ENCODE data around the gene HHAT. TPM values are rescaled to one million over a fixed set of nuclear protein-coding genes. Genes with fewer than 3 reads are reported as not detected.

HHAT gene
- total RNA-seq, 1 donor from 2014 or later = 5.3 TPM

DNA sequence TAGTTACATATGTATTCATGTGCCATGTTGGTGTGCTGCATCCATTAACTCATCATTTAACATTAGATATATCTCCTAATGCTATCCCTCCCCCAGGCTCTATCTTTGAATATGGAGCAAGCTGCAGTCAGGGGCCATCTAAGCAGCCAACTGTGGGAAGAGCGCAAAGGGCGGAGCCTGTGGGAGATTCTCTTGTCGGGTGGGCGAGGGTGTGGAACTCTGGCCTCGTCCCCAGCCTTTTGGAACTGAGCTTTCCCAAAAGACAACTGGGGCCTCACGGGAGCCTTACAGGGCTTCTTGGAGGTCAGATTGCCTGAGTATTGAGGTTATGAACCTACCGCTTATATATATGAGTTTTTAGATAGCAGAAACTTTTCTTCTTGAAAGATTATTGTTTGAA is 117.2 kb downstream of the HHAT start:
- H3K4me3 ChIP-seq = no peak overlapping the region
- H3K27ac ChIP-seq = no peak overlapping the region
- no peaks in the 10 kb centered on the region for H3K9me3 ChIP-seq
- intact Hi-C loops (cut with DNase I) = no loop called here
- ATAC-seq (no peak), DNase-seq (no peak)
- H3K27me3 ChIP-seq (ENCODE audit: low read depth) = no peaks in the 10 kb centered on the region
- H3K36me3 ChIP-seq = no peaks in the 10 kb centered on the region
- H3K4me1 ChIP-seq = no peaks in the 10 kb centered on the region
- TF ChIP-seq, protein P1, sequence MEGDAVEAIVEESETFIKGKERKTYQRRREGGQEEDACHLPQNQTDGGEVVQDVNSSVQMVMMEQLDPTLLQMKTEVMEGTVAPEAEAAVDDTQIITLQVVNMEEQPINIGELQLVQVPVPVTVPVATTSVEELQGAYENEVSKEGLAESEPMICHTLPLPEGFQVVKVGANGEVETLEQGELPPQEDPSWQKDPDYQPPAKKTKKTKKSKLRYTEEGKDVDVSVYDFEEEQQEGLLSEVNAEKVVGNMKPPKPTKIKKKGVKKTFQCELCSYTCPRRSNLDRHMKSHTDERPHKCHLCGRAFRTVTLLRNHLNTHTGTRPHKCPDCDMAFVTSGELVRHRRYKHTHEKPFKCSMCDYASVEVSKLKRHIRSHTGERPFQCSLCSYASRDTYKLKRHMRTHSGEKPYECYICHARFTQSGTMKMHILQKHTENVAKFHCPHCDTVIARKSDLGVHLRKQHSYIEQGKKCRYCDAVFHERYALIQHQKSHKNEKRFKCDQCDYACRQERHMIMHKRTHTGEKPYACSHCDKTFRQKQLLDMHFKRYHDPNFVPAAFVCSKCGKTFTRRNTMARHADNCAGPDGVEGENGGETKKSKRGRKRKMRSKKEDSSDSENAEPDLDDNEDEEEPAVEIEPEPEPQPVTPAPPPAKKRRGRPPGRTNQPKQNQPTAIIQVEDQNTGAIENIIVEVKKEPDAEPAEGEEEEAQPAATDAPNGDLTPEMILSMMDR (IDR thresholded peaks at IDR 0.05) = no peak

DNA sequence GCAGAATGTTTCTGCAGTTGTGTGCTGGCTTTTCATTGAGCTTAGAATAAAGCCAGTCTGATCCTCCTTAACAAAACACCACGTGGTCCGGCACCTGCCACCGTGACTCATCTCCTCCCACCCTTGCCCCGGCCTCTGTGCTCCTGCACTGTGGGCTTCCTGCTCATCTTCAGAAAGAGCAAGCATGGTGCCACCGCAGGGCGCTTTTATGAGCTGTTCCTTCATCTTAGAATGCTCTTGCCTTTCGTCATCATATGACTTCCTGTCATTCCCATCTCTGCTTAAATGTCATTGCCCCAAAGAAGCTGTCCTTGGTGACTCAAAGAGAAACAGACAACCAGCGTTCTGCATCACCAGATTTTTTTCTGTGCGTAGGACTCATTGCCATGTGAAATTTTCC is 117.8 kb downstream of the HHAT start:
- intact Hi-C loops (cut with DNase I) = no loop called here
- Histone ChIP-seq H3K9me3 (no peaks in the 10 kb centered on the region), H3K4me1 (no peaks in the 10 kb centered on the region), H3K36me3 (no peaks in the 10 kb centered on the region), H3K4me3 (no peak overlapping the region), H3K27me3 (ENCODE audit: low read depth) (no peaks in the 10 kb centered on the region), H3K27ac (no peak overlapping the region)
- TF ChIP-seq, protein P1 (IDR thresholded peaks at IDR 0.05) = no peak
- ATAC-seq (no peak), DNase-seq (no peak)

DNA sequence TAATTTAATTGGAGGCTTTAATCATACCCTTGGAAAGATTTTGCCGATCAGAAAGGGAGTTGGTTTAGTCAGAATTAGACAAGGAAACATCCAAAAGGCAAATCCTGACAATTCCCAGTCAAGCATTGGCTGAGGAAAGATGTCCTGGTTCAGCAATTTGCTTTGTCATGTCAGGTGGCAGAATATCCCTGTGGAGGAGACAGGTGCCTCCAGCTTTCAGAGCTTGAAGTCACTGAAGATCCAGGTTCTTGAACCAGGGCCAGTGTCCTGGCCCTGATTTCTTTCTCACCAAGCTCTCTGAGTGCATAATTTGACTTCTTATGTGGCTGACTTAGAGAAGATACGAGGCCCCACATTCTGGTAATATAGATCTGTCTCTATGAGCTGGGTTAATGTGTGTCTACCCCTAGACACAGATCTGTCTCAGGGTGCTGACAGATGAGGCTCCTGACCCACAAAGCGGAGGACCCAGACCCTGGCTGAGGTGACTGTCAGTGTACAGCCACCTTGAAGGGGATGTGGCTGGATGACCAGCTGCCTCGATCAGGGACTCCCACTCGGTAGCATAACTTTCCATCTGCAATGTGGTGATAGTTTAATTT is 118.9 kb downstream of the HHAT start:
- no peaks in the 10 kb centered on the region for H3K4me1 ChIP-seq
- H3K4me3 ChIP-seq = no peak overlapping the region
- H3K27ac ChIP-seq = no peak overlapping the region
- no peaks in the 10 kb centered on the region for H3K9me3 ChIP-seq
- intact Hi-C loops (cut with DNase I) = no loop called here
- no peaks in the 10 kb centered on the region for H3K36me3 ChIP-seq
- TF ChIP-seq, protein P1 (IDR thresholded peaks at IDR 0.05) = no peak
- ATAC-seq (no peak), DNase-seq (no peak)
- H3K27me3 ChIP-seq (ENCODE audit: low read depth) = no peaks in the 10 kb centered on the region

DNA sequence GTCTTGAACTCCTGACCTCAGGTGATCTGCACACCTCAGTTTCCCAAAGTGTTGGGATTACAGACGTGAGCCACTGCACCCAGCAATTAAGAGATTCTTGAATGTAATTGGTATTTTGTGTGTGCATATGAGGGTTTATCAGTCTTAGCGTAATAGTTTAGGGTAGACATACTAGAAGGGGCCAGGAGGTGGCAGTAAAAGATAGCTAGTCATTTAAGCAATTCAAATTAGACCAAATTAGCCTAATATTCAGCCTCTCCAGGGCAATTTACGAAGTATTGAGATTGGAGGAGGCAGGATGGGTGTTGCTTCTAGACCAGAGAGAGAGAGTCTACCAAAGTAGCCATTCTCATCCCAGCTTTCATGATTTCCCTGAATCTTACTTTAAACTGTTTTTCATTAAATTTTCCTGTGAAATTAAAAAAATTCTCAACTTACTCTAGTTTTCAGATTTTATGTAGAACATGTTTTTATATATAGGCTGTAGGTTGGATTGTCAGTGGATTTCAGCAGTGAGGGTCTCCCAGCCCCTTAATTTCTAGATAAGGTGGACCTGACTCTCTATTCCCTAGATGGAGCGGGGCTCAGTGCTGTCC is 119.7 kb downstream of the HHAT start:
- TF ChIP-seq, protein P1 (IDR thresholded peaks at IDR 0.05) = peak; percentile 48
- intact Hi-C loops (cut with DNase I) = no loop called here
- Histone ChIP-seq H3K4me1 (no peaks in the 10 kb centered on the region), H3K27me3 (ENCODE audit: low read depth) (no peaks in the 10 kb centered on the region), H3K4me3 (no peak overlapping the region), H3K27ac (no peak overlapping the region), H3K9me3 (no peaks in the 10 kb centered on the region), H3K36me3 (no peaks in the 10 kb centered on the region)
- ATAC-seq = peak; percentile 41 to 53
- no peak for DNase-seq

DNA sequence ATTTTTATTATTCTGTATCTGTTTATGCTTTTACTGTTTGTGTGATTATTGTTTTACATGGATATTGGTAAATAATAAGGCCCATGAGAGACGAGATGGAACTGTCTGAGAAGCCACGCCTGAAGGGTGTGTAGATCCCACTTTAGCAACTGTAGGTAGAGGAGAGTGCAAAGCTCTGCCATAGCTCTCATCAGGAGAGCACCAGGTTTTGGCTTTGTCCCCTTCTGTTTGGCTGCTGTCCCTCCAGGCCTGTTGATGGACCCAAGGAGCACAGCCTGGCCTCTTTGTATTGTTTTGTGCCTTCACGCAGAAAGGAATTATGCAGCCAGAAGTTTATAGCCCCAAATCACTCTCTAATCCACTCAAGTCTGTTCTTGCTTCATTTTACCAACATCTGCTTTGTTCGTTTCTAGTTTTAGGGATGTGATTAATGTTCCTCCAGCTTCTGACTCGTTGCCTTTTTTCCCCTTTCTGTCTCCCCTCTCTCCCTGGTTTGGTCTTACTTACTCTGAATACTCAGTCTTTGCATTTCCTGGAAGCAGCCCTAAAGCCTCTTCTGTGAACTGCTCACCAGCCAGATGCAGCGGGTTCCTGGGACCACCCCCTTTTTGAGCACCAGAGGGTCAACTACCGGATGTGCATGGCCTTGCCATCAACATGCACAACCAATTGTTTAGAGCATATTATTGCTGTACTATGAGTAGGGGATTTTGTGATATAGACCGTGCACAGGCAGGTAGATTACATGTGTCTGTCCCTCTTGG is 127.3 kb downstream of the HHAT start:
- ATAC-seq (no peak), DNase-seq (no peak)
- Histone ChIP-seq H3K4me3 (no peak overlapping the region), H3K27ac (no peak overlapping the region), H3K27me3 (ENCODE audit: low read depth) (no peaks in the 10 kb centered on the region), H3K9me3 (no peaks in the 10 kb centered on the region), H3K36me3 (no peaks in the 10 kb centered on the region), H3K4me1 (no peaks in the 10 kb centered on the region)
- TF ChIP-seq, protein P1 (IDR thresholded peaks at IDR 0.05) = no peak
- intact Hi-C loops (cut with DNase I) = no loop called here

All from lower lobe of right lung (tissue), 2 donors.